ENCODE measurements around the gene HEG1. TPM values are rescaled to one million over a fixed set of nuclear protein-coding genes. Genes with fewer than 3 reads are reported as not detected.

HEG1 gene
- total RNA-seq, 1 donor from 2014 or later = 153 TPM

- Histone ChIP-seq H3K9me3 (no peaks in the 10 kb centered on the region), H3K27me3 (no peaks in the 10 kb centered on the region), H3K4me3 (no peak overlapping the region), H3K27ac (no peak overlapping the region), H3K36me3 (peaks cover 59 to 89% of the 10 kb centered on the region in 2 donors), H3K4me1 (no peaks in the 10 kb centered on the region)
- DNase-seq (ENCODE audit: low spot score in 2 of 2) = no peak
- intact Hi-C loops (cut with DNase I) = loop anchor here (10.0 kb wide), 1 partner anchor 167 kb away; no protein-coding TSS in a partner anchor
- no peak for TF ChIP-seq CTCF (IDR thresholded peaks at IDR 0.05)
Observed at GRCh38 chr3:124997303-124998246, 58.2 kb downstream of the HEG1 start.

DNA sequence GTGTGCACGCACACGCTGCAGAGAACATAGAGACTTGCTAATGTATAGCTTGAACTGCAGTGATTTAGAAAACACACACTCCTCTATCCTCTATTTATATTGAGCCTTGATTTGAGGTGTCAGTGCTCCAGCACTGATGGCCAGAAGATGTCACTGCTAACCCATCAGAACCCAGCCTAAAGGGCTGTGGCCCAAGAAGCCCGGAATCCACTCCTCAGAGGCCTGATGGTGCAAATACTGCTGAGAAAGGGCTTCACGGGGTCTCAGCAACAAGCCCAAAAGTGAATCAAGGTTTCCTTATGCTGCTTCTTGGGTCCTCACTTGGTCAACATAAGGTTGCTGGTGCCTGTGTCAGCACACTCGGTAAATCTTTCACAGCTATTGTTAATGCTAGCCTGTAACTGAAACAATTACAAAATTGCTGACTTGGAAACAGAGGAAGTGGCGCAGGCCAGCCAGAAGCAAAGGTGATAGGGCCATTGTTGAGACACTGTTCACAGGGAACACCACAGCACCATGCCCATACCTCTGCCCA lies 60.3 kb downstream of the HEG1 start:
- peak in 1 of 2 donors; percentile 68 for DNase-seq (ENCODE audit: low spot score in 2 of 2)
- Histone ChIP-seq H3K4me3 (no peak overlapping the region), H3K4me1 (no peaks in the 10 kb centered on the region), H3K9me3 (no peaks in the 10 kb centered on the region), H3K27me3 (no peaks in the 10 kb centered on the region), H3K36me3 (peaks cover 50 to 88% of the 10 kb centered on the region in 2 donors), H3K27ac (no peak overlapping the region)
- TF ChIP-seq CTCF (IDR thresholded peaks at IDR 0.05) = peak; percentile 53 to 74 (median 71)
- intact Hi-C loops (cut with DNase I) = loop anchor here (1.0 to 10.0 kb wide), 2 partner anchors 169 to 442 kb away; no protein-coding TSS in a partner anchor

DNA sequence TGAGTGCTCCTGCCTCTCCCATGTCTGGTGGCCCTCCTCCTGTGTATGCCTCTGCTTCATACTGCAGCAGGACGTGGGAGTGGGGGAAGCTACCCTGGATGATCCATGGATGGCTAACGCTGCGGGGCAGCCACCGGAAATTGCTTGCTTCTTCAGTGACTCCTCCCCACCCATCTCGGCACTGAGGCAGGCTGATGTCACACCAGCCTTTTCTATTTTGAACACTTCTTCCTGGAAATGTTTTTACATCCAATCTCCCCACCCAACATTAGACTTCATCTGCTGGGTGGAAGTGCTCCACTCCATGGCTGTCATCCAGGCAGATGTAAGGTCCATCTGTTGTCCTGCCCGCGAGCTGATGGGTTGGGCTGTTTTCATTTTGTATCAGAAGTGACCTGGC lies 62.3 kb downstream of the HEG1 start:
- no peak for TF ChIP-seq CTCF (IDR thresholded peaks at IDR 0.05)
- Histone ChIP-seq H3K27ac (no peak overlapping the region), H3K9me3 (no peaks in the 10 kb centered on the region), H3K4me3 (no peak overlapping the region), H3K4me1 (no peaks in the 10 kb centered on the region), H3K36me3 (peaks cover 50 to 88% of the 10 kb centered on the region in 2 donors), H3K27me3 (no peaks in the 10 kb centered on the region)
- intact Hi-C loops (cut with DNase I) = loop anchor here (10.0 kb wide), 1 partner anchor 171 kb away; no protein-coding TSS in a partner anchor
- no peak for DNase-seq (ENCODE audit: low spot score in 2 of 2)

DNA sequence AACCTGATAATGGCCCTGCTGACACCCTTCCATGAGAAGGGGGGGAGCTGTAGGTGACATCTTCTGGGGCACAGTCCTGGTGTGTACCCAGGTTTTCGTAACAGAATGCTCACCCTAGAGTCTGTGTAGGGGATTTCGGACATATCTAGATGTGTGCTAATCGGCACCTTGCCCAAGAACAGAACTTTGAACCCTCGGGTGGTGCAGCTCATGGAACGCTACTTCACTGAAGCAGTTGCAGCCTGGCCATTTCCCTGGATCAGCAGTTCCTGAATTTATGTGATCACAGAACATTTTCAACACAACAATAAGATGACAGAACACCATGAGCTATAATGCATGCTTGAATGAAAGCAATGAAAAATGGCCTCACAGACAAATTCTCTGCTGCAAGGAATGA lies 63.8 kb downstream of the HEG1 start:
- peaks cover 44 to 80% of the 10 kb centered on the region in 2 donors for H3K36me3 ChIP-seq

More for the DNA sequence above, 63.8 kb downstream of the HEG1 start:
- Histone ChIP-seq H3K27ac (no peak overlapping the region), H3K9me3 (no peaks in the 10 kb centered on the region), H3K4me3 (no peak overlapping the region), H3K4me1 (no peaks in the 10 kb centered on the region), H3K27me3 (no peaks in the 10 kb centered on the region)
- intact Hi-C loops (cut with DNase I) = loop anchor here (10.0 kb wide), 1 partner anchor 173 kb away; no protein-coding TSS in a partner anchor
- TF ChIP-seq CTCF (IDR thresholded peaks at IDR 0.05) = no peak
- no peak for DNase-seq (ENCODE audit: low spot score in 2 of 2)

All from ascending aorta (tissue), 2 donors.